Esophagus (tissue), 2 donors: Measurements from ENCODE around the gene DLGAP1. TPM values are rescaled to one million over a fixed set of nuclear protein-coding genes. Genes with fewer than 3 reads are reported as not detected.

ENCODE experiments used
- H3K27ac ChIP-seq, 2 donors: one replicate each; pipeline ENCODE4 v1.5.1; 2013; ENCODE audit warnings: low read depth in 2 of 2, mild to moderate bottlenecking in 2 of 2, inconsistent platforms in 1 of 2, low read length in 1 of 2, moderate library complexity in 1 of 2
- H3K27me3 ChIP-seq, 2 donors: one replicate each; pipeline ENCODE4 v1.6.1; 2013; ENCODE audit warnings: low read length in 2 of 2, control low read depth in 1 of 2, mild to moderate bottlenecking in 1 of 2; ENCODE audit not compliant: insufficient read depth in 2 of 2, control insufficient read depth in 1 of 2
- H3K36me3 ChIP-seq, 2 donors: one replicate each; pipeline ENCODE4 v1.6.1; 2013; ENCODE audit warnings: low read length in 1 of 2; ENCODE audit not compliant: control insufficient read depth in 2 of 2, insufficient read depth in 2 of 2
- H3K4me1 ChIP-seq, 2 donors: one replicate each; pipeline ENCODE4 v1.6.1; 2013; ENCODE audit warnings: low read length in 1 of 2; ENCODE audit not compliant: control insufficient read depth in 2 of 2, insufficient read depth in 2 of 2
- H3K4me3 ChIP-seq, 2 donors: one replicate each; pipeline ENCODE4 v1.5.1; 2013; ENCODE audit warnings: low read length in 2 of 2, mild to moderate bottlenecking in 2 of 2, low read depth in 1 of 2, moderate library complexity in 1 of 2
- H3K9me3 ChIP-seq, 2 donors: one replicate each; pipeline ENCODE4 v1.6.1; 2013; ENCODE audit warnings: mild to moderate bottlenecking in 2 of 2, low read depth in 1 of 2, low read length in 1 of 2, moderate library complexity in 1 of 2; ENCODE audit not compliant: control insufficient read depth in 2 of 2, insufficient read depth in 1 of 2
- WGBS, 2 donors: extraction: QIAGEN DNeasy Blood & Tissue Kit; methylation state at CpG; one replicate each; pipeline ENCODE4 v1.1.7; 2013; 5-methylcytosine and 5-hydroxymethylcytosine counted together
- polyA plus RNA-seq, 2 donors: library from polyadenylated mRNA; stranded (reverse); fragments of 200-250 nt; gene quantifications; one replicate each; pipeline ENCODE4 v1.2.3, GENCODE V29; 2013
- donor health status: healthy with polysubstance abuse.
- donor health status: Bipolar disorder and iron deficiency.

DLGAP1 gene
- polyA plus RNA-seq, 2 donors = 0.47 to 0.59 TPM

DNA sequence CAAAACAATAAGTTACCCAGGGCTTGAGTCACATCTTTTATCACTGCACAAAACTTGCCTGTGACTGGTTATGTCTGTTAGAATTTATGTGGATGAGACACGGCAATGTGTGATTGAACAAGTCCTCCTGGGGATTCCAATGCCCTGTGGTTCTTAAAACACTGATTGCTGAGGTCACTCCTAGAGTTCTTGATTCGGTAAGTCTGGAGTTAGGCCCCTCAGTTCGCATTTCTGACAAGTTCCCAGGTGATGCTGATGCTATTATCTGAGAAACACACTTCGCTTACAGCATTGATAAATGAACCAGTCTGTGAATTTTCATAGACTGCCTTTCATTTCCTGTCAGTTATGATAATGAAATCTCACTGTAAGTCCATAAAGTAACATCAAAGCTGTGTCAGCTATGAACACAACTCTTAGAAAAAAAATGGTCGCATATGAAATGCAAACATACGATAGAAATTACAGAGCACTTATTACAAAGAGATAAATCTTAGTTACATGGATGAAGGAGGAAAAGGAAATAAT lies 214.0 kb downstream of the DLGAP1 start:
- no peak overlapping the region for H3K27ac ChIP-seq
- no peaks in the 10 kb centered on the region for H3K4me1 ChIP-seq

GRCh38 chr18:4238966-4239365 lies 216.1 kb downstream of the DLGAP1 start:
- H3K27me3 ChIP-seq = no peaks in the 10 kb centered on the region
- H3K4me3 ChIP-seq = no peak overlapping the region
- 68 to 76% methylated on average over 1 of the region's 1 CpG for WGBS, 2 donors
- H3K4me1 ChIP-seq = no peaks in the 10 kb centered on the region
- H3K9me3 ChIP-seq = no peaks in the 10 kb centered on the region
- no peak overlapping the region for H3K27ac ChIP-seq
- H3K36me3 ChIP-seq = no peaks in the 10 kb centered on the region

More for the DNA sequence above, 214.0 kb downstream of the DLGAP1 start:
- 64 to 73% methylated on average over 6 of the region's 6 CpGs for WGBS, 2 donors
- Histone ChIP-seq H3K27me3 (peaks cover 0 to 2% of the 10 kb centered on the region in 2 donors), H3K9me3 (no peaks in the 10 kb centered on the region), H3K4me3 (no peak overlapping the region), H3K36me3 (no peaks in the 10 kb centered on the region)

DNA sequence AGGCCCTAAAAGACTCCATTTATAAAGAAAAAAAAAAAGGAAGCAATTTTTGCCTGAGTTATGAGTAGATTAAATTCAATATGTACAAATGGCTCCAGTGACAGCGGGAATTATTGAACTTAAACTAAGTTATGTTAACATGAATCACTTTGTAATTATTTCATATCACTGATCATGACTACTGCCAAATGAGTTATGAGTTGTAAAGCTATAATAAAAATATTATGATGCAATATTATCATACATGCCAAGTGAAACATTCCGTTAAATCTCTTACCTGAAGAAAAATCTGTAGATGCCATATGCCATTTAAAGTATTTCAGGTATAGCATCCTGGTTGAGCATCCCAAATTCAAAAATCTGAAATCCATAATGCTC lies 217.5 kb downstream of the DLGAP1 start:
- WGBS, 2 donors = 61 to 62% methylated on average over 2 of the region's 2 CpGs
- Histone ChIP-seq H3K36me3 (no peaks in the 10 kb centered on the region), H3K27ac (no peak overlapping the region)

GRCh38 chr18:4236940-4237663 lies 218.0 kb downstream of the DLGAP1 start:
- H3K9me3 ChIP-seq = no peaks in the 10 kb centered on the region
- H3K4me1 ChIP-seq = no peaks in the 10 kb centered on the region
- H3K27ac ChIP-seq = no peak overlapping the region
- H3K36me3 ChIP-seq = no peaks in the 10 kb centered on the region
- 64 to 69% methylated on average over 11 of the region's 11 CpGs for WGBS, 2 donors
- no peak overlapping the region for H3K4me3 ChIP-seq
- no peaks in the 10 kb centered on the region for H3K27me3 ChIP-seq

More for the DNA sequence above, 217.5 kb downstream of the DLGAP1 start:
- no peaks in the 10 kb centered on the region for H3K4me1 ChIP-seq
- H3K27me3 ChIP-seq = no peaks in the 10 kb centered on the region
- no peaks in the 10 kb centered on the region for H3K9me3 ChIP-seq
- no peak overlapping the region for H3K4me3 ChIP-seq

GRCh38 chr18:4233468-4233867 lies 221.6 kb downstream of the DLGAP1 start:
- Histone ChIP-seq H3K9me3 (no peaks in the 10 kb centered on the region), H3K27me3 (no peaks in the 10 kb centered on the region), H3K36me3 (no peaks in the 10 kb centered on the region), H3K4me1 (no peaks in the 10 kb centered on the region), H3K4me3 (no peak overlapping the region), H3K27ac (no peak overlapping the region)
- 35 to 47% methylated on average over 3 of the region's 3 CpGs for WGBS, 2 donors

GRCh38 chr18:4232656-4233055 lies 222.5 kb downstream of the DLGAP1 start:
- no peaks in the 10 kb centered on the region for H3K9me3 ChIP-seq
- H3K4me3 ChIP-seq = no peak overlapping the region
- no peaks in the 10 kb centered on the region for H3K4me1 ChIP-seq
- WGBS, 2 donors = 47 to 49% methylated on average over 2 of the region's 2 CpGs
- H3K36me3 ChIP-seq = no peaks in the 10 kb centered on the region
- H3K27ac ChIP-seq = no peak overlapping the region
- H3K27me3 ChIP-seq = no peaks in the 10 kb centered on the region

- Histone ChIP-seq H3K4me1 (no peaks in the 10 kb centered on the region), H3K36me3 (no peaks in the 10 kb centered on the region), H3K27me3 (no peaks in the 10 kb centered on the region), H3K27ac (no peak overlapping the region), H3K4me3 (no peak overlapping the region), H3K9me3 (no peaks in the 10 kb centered on the region)
These were observed 223.8 kb downstream of the DLGAP1 start for GRCh38 chr18:4231260-4231659.

- Histone ChIP-seq H3K4me1 (no peaks in the 10 kb centered on the region), H3K36me3 (no peaks in the 10 kb centered on the region), H3K9me3 (no peaks in the 10 kb centered on the region), H3K27ac (no peak overlapping the region), H3K4me3 (no peak overlapping the region), H3K27me3 (no peaks in the 10 kb centered on the region)
- 75 to 80% methylated on average over 3 of the region's 3 CpGs for WGBS, 2 donors
These were observed 224.5 kb downstream of the DLGAP1 start for GRCh38 chr18:4230450-4231168.

GRCh38 chr18:4224031-4224704 lies 230.9 kb downstream of the DLGAP1 start:
- Histone ChIP-seq H3K4me3 (no peak overlapping the region), H3K27me3 (no peaks in the 10 kb centered on the region), H3K4me1 (no peaks in the 10 kb centered on the region), H3K9me3 (peaks cover 0 to 2% of the 10 kb centered on the region in 2 donors), H3K36me3 (no peaks in the 10 kb centered on the region), H3K27ac (no peak overlapping the region)
- 78 to 82% methylated on average over 4 of the region's 4 CpGs for WGBS, 2 donors
